Measurements from ENCODE around the gene NXPH3. TPM values are rescaled to one million over a fixed set of nuclear protein-coding genes. Genes with fewer than 3 reads are reported as not detected.

Gene NXPH3
- total and polyA plus RNA-seq, 2 donors, result 0.52 to 2.3 TPM

DNA sequence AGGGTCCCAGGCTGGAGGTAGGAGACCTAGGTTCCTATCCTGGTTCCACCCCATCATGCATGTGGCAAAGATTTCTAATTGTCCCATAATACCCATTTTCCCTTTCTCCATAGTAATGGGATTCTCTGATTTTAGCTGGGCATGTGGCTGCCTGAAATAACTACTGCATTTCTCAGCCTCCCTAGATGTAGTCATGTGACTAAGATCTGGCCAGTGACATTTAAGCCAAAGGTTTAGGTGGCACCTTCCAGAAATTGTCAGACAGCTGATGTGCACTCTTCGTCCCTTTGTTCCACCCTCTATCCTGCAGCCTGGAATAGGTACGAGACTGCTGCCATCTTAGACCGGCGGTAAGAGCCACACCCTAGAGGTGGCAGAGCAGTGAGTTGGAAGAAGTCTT, 8.2 kb downstream of the NXPH3 start:
- Histone ChIP-seq H3K27ac (ENCODE audit: low read depth in 1 of 2, low read length in 1 of 2) (no peak overlapping the region), H3K9me3 (ENCODE audit: control insufficient read depth in 2 of 2, insufficient read depth in 1 of 2, low read length in 1 of 2) (no peaks in the 10 kb centered on the region), H3K4me3 (ENCODE audit: low read length in 2 of 2) (no peak overlapping the region), H3K36me3 (ENCODE audit: control insufficient read depth in 2 of 2, insufficient read depth in 2 of 2, low read length in 1 of 2) (no peaks in the 10 kb centered on the region), H3K4me1 (ENCODE audit: control insufficient read depth in 2 of 2, insufficient read depth in 2 of 2, low read length in 2 of 2) (no peaks in the 10 kb centered on the region), H3K27me3 (ENCODE audit: control insufficient read depth in 2 of 2, insufficient read depth in 1 of 2, low read length in 1 of 2) (peaks cover 3 to 14% of the 10 kb centered on the region in 2 donors)
- DNase-seq (ENCODE audit: low read depth in 6 of 9, low spot score in 9 of 9), result no peak
- over 99% methylated on average over 4 of the region's 4 CpGs for WGBS

DNA sequence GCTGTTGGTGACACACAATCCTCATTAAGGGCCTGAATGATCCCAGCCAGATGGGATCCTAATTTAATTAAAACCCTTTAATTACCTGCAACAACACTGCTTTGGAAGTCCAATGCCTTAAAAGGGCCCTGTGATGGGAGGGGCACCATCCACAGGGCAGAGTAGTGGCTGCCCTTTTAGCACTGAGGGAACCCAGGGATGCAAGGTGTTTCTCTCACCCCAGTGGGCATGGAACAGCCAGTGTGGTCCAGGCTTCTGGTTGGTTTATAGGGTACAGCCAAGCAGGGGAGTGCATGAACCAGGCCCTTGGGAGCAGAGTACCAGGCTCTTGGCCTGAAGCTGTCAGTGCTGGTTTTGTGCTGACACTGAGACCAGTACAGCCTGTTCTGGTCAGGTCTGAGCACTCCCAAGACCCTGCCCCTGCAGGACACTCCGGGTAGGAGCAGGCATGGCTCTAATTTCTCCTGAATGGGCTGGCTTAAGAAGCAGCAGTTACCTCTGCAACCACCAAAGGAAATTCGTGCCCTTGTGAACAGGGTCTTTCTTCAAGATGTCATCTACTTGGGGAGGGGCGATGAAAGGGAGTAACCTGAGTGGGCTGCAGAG, 9.9 kb downstream of the NXPH3 start:
- Histone ChIP-seq H3K4me3 (ENCODE audit: low read length in 2 of 2) (no peak overlapping the region), H3K27ac (ENCODE audit: low read depth in 1 of 2, low read length in 1 of 2) (no peak overlapping the region), H3K4me1 (ENCODE audit: control insufficient read depth in 2 of 2, insufficient read depth in 2 of 2, low read length in 2 of 2) (no peaks in the 10 kb centered on the region), H3K9me3 (ENCODE audit: control insufficient read depth in 2 of 2, insufficient read depth in 1 of 2, low read length in 1 of 2) (no peaks in the 10 kb centered on the region), H3K36me3 (ENCODE audit: control insufficient read depth in 2 of 2, insufficient read depth in 2 of 2, low read length in 1 of 2) (peaks cover 0 to 2% of the 10 kb centered on the region in 2 donors), H3K27me3 (ENCODE audit: control insufficient read depth in 2 of 2, insufficient read depth in 1 of 2, low read length in 1 of 2) (peaks cover 0 to 1% of the 10 kb centered on the region in 2 donors)
- WGBS, result 78% methylated on average over 3 of the region's 3 CpGs
- no peak for DNase-seq (ENCODE audit: low read depth in 6 of 9, low spot score in 9 of 9)

DNA sequence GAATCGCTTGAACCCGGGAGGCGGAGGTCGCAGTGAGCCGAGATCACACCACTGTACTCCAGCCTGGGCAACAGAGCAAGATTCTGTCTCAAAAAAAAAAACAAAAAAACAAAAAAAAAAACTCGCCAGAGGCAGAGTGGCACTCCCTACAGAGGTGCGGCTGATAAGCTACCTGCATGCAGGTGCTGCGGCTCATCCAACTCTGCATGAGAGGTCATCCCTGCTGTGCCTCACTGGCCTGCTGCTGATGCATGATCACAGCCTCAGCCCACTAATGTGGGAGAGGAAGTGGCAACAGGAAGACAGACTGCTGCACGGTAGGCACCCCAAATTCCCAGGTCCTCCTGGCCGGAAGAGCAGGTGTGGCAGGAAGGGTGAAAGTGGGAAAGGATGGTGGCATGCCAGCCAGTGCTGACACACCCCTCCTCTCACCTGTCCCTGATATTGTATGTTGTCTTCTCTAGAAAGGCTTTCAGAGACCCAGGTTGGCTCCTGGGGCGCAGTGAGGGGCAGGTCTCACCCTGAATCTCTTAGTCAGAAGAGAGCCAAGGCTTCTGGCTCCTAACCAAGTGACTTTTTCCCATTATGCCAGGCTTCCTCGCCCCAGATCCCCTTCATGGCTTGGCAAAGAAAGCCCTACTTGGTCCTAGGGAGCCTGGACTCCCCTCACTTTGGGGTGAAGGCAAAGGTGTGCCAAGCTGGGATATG, 11.8 kb downstream of the NXPH3 start:
- Histone ChIP-seq H3K4me1 (ENCODE audit: control insufficient read depth in 2 of 2, insufficient read depth in 2 of 2, low read length in 2 of 2) (no peaks in the 10 kb centered on the region), H3K9me3 (ENCODE audit: control insufficient read depth in 2 of 2, insufficient read depth in 1 of 2, low read length in 1 of 2) (no peaks in the 10 kb centered on the region), H3K4me3 (ENCODE audit: low read length in 2 of 2) (no peak overlapping the region), H3K27ac (ENCODE audit: low read depth in 1 of 2, low read length in 1 of 2) (no peak overlapping the region), H3K36me3 (ENCODE audit: control insufficient read depth in 2 of 2, insufficient read depth in 2 of 2, low read length in 1 of 2) (peaks cover 0 to 2% of the 10 kb centered on the region in 2 donors), H3K27me3 (ENCODE audit: control insufficient read depth in 2 of 2, insufficient read depth in 1 of 2, low read length in 1 of 2) (no peaks in the 10 kb centered on the region)
- 84% methylated on average over 12 of the region's 12 CpGs for WGBS
- no peak for DNase-seq (ENCODE audit: low read depth in 6 of 9, low spot score in 9 of 9)

DNA sequence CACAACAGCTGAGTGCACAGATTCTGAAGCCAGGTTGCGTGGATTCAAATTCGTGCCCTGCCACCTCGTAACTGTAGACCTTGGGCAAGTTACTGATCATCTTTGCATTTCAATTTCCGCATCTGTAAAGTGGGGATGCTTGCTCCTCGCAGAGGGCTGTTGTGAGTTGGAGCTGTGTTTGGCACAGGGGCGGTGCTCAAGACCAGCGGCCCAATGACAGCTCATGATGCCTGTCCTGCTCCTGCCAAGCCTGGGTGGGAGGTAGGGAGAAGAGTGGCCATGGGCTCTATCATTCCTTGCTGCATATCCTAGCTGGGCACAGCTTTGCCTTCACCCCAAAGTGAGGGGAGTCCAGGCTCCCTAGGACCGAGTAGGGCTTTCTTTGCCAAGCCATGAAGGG, 12.6 kb downstream of the NXPH3 start:
- Histone ChIP-seq H3K4me1 (ENCODE audit: control insufficient read depth in 2 of 2, insufficient read depth in 2 of 2, low read length in 2 of 2) (no peaks in the 10 kb centered on the region), H3K27me3 (ENCODE audit: control insufficient read depth in 2 of 2, insufficient read depth in 1 of 2, low read length in 1 of 2) (no peaks in the 10 kb centered on the region), H3K27ac (ENCODE audit: low read depth in 1 of 2, low read length in 1 of 2) (no peak overlapping the region), H3K9me3 (ENCODE audit: control insufficient read depth in 2 of 2, insufficient read depth in 1 of 2, low read length in 1 of 2) (no peaks in the 10 kb centered on the region), H3K36me3 (ENCODE audit: control insufficient read depth in 2 of 2, insufficient read depth in 2 of 2, low read length in 1 of 2) (peaks cover 0 to 5% of the 10 kb centered on the region in 2 donors), H3K4me3 (ENCODE audit: low read length in 2 of 2) (no peak overlapping the region)
- DNase-seq (ENCODE audit: low read depth in 6 of 9, low spot score in 9 of 9), result no peak
- 97% methylated on average over 8 of the region's 8 CpGs for WGBS

DNA sequence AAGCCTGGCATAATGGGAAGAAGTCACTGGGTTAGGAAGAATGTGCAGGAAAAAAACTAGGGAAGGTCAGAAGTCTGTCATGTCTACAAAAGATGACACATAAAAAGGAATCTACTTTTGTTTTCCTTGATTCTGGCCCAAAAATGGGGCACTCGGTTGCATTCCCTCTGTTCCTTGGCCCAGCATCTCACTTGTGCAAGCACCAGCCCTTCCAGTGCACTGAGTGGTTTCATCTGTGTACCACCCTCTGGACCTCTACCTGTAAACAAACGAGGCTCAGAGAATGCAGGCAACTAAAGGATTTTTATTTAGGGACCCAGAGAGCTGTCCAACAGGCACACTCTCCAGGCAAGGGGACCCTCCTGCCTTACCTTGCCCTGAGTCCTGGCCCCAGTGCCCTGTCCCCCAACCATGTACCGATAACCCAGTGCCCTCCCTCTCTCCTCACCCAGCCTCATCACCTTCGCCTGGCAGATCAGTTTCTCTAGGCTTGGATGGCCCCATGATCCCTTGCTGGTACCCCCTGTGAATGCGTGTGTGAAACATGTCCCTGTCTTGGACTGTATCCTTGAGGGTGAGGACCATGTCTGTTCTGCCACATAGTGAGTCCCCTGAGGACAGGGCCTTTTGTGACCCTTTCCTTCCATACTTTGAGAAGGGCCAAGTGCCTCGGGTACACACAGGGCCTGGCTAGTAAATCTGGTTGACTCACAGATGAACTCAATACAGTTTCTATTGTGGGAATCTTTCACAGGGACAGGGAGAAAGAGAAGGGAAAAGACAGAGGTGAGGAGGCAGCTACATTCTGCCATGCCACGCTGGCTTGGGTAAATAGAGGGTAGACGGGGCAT, 13.3 kb downstream of the NXPH3 start:
- no peaks in the 10 kb centered on the region for H3K4me1 ChIP-seq (ENCODE audit: control insufficient read depth in 2 of 2, insufficient read depth in 2 of 2, low read length in 2 of 2)
- peaks cover 3 to 5% of the 10 kb centered on the region in 2 donors for H3K36me3 ChIP-seq (ENCODE audit: control insufficient read depth in 2 of 2, insufficient read depth in 2 of 2, low read length in 1 of 2)
- H3K27ac ChIP-seq (ENCODE audit: low read depth in 1 of 2, low read length in 1 of 2), result no peak overlapping the region
- DNase-seq (ENCODE audit: low read depth in 6 of 9, low spot score in 9 of 9), result no peak
- 93% methylated on average over 8 of the region's 8 CpGs for WGBS
- no peak overlapping the region for H3K4me3 ChIP-seq (ENCODE audit: low read length in 2 of 2)
- no peaks in the 10 kb centered on the region for H3K27me3 ChIP-seq (ENCODE audit: control insufficient read depth in 2 of 2, insufficient read depth in 1 of 2, low read length in 1 of 2)
- H3K9me3 ChIP-seq (ENCODE audit: control insufficient read depth in 2 of 2, insufficient read depth in 1 of 2, low read length in 1 of 2), result no peaks in the 10 kb centered on the region

DNA sequence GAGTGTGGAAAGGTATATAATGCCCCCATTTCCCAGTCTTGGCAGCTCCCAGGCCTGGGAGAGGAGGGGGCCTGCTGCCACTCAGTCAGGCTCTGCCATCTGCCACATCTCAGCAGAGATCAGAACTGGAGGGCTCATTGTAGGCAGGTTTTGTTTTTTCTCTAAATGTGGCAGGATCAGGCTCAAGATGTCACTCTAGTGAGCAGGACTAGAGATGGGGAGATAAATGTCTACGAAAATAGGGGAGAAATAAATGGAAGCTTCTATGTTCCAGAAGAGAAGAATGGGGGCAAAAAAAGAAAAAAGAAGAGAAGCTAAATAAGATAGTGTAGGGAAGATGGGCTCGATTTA, 13.9 kb downstream of the NXPH3 start:
- Histone ChIP-seq H3K4me3 (ENCODE audit: low read length in 2 of 2) (no peak overlapping the region), H3K27me3 (ENCODE audit: control insufficient read depth in 2 of 2, insufficient read depth in 1 of 2, low read length in 1 of 2) (no peaks in the 10 kb centered on the region), H3K27ac (ENCODE audit: low read depth in 1 of 2, low read length in 1 of 2) (no peak overlapping the region), H3K4me1 (ENCODE audit: control insufficient read depth in 2 of 2, insufficient read depth in 2 of 2, low read length in 2 of 2) (no peaks in the 10 kb centered on the region), H3K9me3 (ENCODE audit: control insufficient read depth in 2 of 2, insufficient read depth in 1 of 2, low read length in 1 of 2) (no peaks in the 10 kb centered on the region), H3K36me3 (ENCODE audit: control insufficient read depth in 2 of 2, insufficient read depth in 2 of 2, low read length in 1 of 2) (peaks cover 3 to 8% of the 10 kb centered on the region in 2 donors)
- 99% methylated on average over 2 of the region's 2 CpGs for WGBS
- DNase-seq (ENCODE audit: low read depth in 6 of 9, low spot score in 9 of 9), result no peak

DNA sequence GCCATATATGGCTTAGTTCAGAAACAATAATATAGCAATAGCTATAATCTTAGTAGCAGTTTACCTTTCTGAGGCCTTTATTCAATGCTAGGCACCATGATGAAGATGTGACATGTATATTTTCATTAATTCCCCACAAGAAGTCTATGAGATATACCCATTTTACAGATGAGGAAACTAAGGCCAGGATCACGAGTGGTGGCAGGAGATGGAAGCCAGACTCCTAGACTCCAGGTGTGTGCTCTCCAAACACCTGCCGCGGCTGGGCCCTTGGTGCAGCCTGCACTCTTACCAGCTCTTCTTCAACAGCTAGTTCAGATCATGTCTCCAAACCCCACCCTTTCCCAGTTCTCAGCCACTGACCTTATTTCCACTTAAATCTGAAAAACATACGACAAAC, 15.2 kb downstream of the NXPH3 start:
- H3K9me3 ChIP-seq (ENCODE audit: control insufficient read depth in 2 of 2, insufficient read depth in 1 of 2, low read length in 1 of 2), result no peaks in the 10 kb centered on the region
- peaks cover 3 to 13% of the 10 kb centered on the region in 2 donors for H3K36me3 ChIP-seq (ENCODE audit: control insufficient read depth in 2 of 2, insufficient read depth in 2 of 2, low read length in 1 of 2)
- no peak for DNase-seq (ENCODE audit: low read depth in 6 of 9, low spot score in 9 of 9)
- H3K4me3 ChIP-seq (ENCODE audit: low read length in 2 of 2), result no peak overlapping the region
- H3K27ac ChIP-seq (ENCODE audit: low read depth in 1 of 2, low read length in 1 of 2), result no peak overlapping the region
- 97% methylated on average over 4 of the region's 4 CpGs for WGBS
- H3K4me1 ChIP-seq (ENCODE audit: control insufficient read depth in 2 of 2, insufficient read depth in 2 of 2, low read length in 2 of 2), result no peaks in the 10 kb centered on the region
- H3K27me3 ChIP-seq (ENCODE audit: control insufficient read depth in 2 of 2, insufficient read depth in 1 of 2, low read length in 1 of 2), result no peaks in the 10 kb centered on the region

DNA sequence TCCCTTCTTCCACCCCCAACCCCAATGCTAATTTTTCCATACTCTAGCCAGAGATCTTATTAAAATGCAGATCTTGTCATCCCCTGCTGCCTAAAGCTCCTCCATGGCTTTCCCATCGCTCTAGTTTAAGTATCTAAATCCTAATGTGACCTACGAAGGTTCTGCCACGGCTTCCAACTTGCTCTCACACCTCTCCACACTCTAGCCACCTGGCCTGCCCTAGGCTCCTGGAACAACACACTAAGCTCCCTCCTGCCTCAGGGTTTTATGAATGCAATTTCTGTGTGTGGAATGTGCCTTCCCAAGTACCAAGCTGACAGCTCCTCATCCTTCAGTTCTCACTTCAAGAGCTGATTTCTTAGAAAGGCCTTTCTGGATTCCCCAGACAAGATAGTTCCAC, 16.6 kb downstream of the NXPH3 start:
- no peak for DNase-seq (ENCODE audit: low read depth in 6 of 9, low spot score in 9 of 9)
- no peaks in the 10 kb centered on the region for H3K27me3 ChIP-seq (ENCODE audit: control insufficient read depth in 2 of 2, insufficient read depth in 1 of 2, low read length in 1 of 2)
- no peaks in the 10 kb centered on the region for H3K9me3 ChIP-seq (ENCODE audit: control insufficient read depth in 2 of 2, insufficient read depth in 1 of 2, low read length in 1 of 2)
- H3K4me3 ChIP-seq (ENCODE audit: low read length in 2 of 2), result no peak overlapping the region
- H3K36me3 ChIP-seq (ENCODE audit: control insufficient read depth in 2 of 2, insufficient read depth in 2 of 2, low read length in 1 of 2), result peaks cover 9 to 26% of the 10 kb centered on the region in 2 donors
- no peak overlapping the region for H3K27ac ChIP-seq (ENCODE audit: low read depth in 1 of 2, low read length in 1 of 2)
- no peaks in the 10 kb centered on the region for H3K4me1 ChIP-seq (ENCODE audit: control insufficient read depth in 2 of 2, insufficient read depth in 2 of 2, low read length in 2 of 2)
- WGBS, result 98% methylated on average over 3 of the region's 3 CpGs

DNA sequence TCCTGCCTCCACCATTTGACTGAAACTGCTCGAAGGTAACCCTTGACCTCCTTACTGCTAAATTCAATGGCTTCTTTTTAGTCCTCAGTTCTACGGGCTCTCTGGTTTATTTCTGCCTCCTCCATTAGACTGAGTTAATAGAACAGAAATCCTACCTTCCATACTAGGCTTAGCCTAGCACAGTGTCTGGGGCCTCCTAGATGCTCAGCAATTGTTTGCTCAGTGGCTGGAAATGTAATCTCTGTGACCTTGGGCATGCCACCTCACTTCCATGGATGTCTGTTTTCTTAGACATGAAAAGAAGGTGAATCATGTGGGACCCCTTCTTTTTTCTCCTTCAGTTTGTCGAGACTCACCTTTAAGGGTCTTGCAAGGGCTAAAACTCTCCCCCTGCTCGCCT, 19.7 kb downstream of the NXPH3 start:
- Histone ChIP-seq H3K27me3 (ENCODE audit: control insufficient read depth in 2 of 2, insufficient read depth in 1 of 2, low read length in 1 of 2) (no peaks in the 10 kb centered on the region), H3K9me3 (ENCODE audit: control insufficient read depth in 2 of 2, insufficient read depth in 1 of 2, low read length in 1 of 2) (no peaks in the 10 kb centered on the region), H3K27ac (ENCODE audit: low read depth in 1 of 2, low read length in 1 of 2) (no peak overlapping the region), H3K4me3 (ENCODE audit: low read length in 2 of 2) (no peak overlapping the region), H3K36me3 (ENCODE audit: control insufficient read depth in 2 of 2, insufficient read depth in 2 of 2, low read length in 1 of 2) (peaks cover 28 to 51% of the 10 kb centered on the region in 2 donors), H3K4me1 (ENCODE audit: control insufficient read depth in 2 of 2, insufficient read depth in 2 of 2, low read length in 2 of 2) (no peaks in the 10 kb centered on the region)
- no peak for DNase-seq (ENCODE audit: low read depth in 6 of 9, low spot score in 9 of 9)
- 99% methylated on average over 4 of the region's 4 CpGs for WGBS

All from thymus (tissue), 11 donors.